K562 (cell line): ENCODE measurements around the gene SLC1A5. TPM values are rescaled to one million over a fixed set of nuclear protein-coding genes. Genes with fewer than 3 reads are reported as not detected.
A peak's percentile ranks its signal among the peaks of the same experiment; 100 is the strongest.

Experiments used
- E2F6 ChIP-seq, 2 experiments: IDR thresholded peaks; 2 replicates each; pipeline ENCODE4 v1.6.1; 2011; ENCODE audit warnings: borderline replicate concordance in 1 of 2, control low read depth in 1 of 2, low read depth in 1 of 2, low read length in 1 of 2, mild to moderate bottlenecking in 1 of 2, mixed read lengths in 1 of 2, moderate library complexity in 1 of 2; ENCODE audit not compliant: insufficient read depth in 1 of 2, insufficient read length in 1 of 2, poor library complexity in 1 of 2, severe bottlenecking in 1 of 2; ENCODE audit errors: extremely low read depth in 1 of 2
- FOS ChIP-seq: IDR thresholded peaks from 3 replicates; pipeline ENCODE4 v1.6.1; 2011; ENCODE audit not compliant: insufficient read length; ENCODE audit errors: extremely low read depth
- ID3 ChIP-seq, 2 experiments: fragments of 250-450 bp in 1 of 2; fragments of 450-650 bp in 1 of 2; sonication (Bioruptor Pico) in 1 of 2; IDR thresholded peaks; 2 replicates each; pipeline versions ENCODE4 v1.6.1 to v1.8.0; 2016 to 2021; ENCODE audit warnings: mild to moderate bottlenecking in 2 of 2, moderate library complexity in 2 of 2, missing compliant biosample characterization in 1 of 2, missing genetic modification characterization in 1 of 2
- KDM2B ChIP-seq: fragments of 250-450 bp; sonication (Bioruptor Pico); IDR thresholded peaks from 2 replicates; pipeline ENCODE4 v1.8.0; 2021; ENCODE audit warnings: mild to moderate bottlenecking, moderate library complexity
- MEIS2 ChIP-seq: fragments of 450-650 bp; IDR thresholded peaks from 2 replicates; pipeline ENCODE4 v1.6.1; 2014; ENCODE audit warnings: mild to moderate bottlenecking; ENCODE audit not compliant: partially characterized antibody
- RBM22 ChIP-seq: fragments of 200-400 bp; formaldehyde crosslinking; IDR thresholded peaks from 2 replicates; pipeline ENCODE4 v1.6.1; 2018; ENCODE audit warnings: low read length, low read depth; ENCODE audit not compliant: poor library complexity, severe bottlenecking
- TCF3 ChIP-seq: sonication (generic); formaldehyde crosslinking; IDR thresholded peaks from 2 replicates; pipeline ENCODE4 v1.4.0; 2020; ENCODE audit warnings: mild to moderate bottlenecking, missing genetic modification reagents
- USF2 ChIP-seq: sonication (generic); formaldehyde crosslinking; IDR thresholded peaks from 2 replicates; pipeline ENCODE4 v1.5.0; 2020; ENCODE audit warnings: missing genetic modification reagents
- VEZF1 ChIP-seq: fragments of 200-800 bp; sonication (Bioruptor generic); IDR thresholded peaks from 2 replicates; pipeline ENCODE4 v1.6.1; 2017; ENCODE audit warnings: missing genetic modification characterization, missing compliant biosample characterization
- ZBTB11 ChIP-seq, 3 experiments: fragments of 200-800 bp in 1 of 3; fragments of 250-450 bp in 1 of 3; fragments of 450-650 bp in 1 of 3; sonication (Bioruptor Pico) in 1 of 3; sonication (Bioruptor generic) in 1 of 3; formaldehyde crosslinking in 1 of 3; IDR thresholded peaks; 2 replicates each; pipeline versions ENCODE4 v1.6.1 to v1.8.0; 2016 to 2022; ENCODE audit warnings: mild to moderate bottlenecking in 2 of 3, missing genetic modification characterization in 2 of 3, missing compliant biosample characterization in 1 of 3, moderate library complexity in 1 of 3
- ZBTB17 ChIP-seq: fragments of 450-650 bp; formaldehyde crosslinking; IDR thresholded peaks from 2 replicates; pipeline ENCODE4 v1.4.0; 2020; ENCODE audit warnings: mild to moderate bottlenecking
- ZBTB26 ChIP-seq: fragments of 450-650 bp; formaldehyde crosslinking; IDR thresholded peaks from 2 replicates; pipeline ENCODE4 v1.4.0; 2022; ENCODE audit warnings: missing genetic modification characterization
- ZBTB8A ChIP-seq: fragments of 450-650 bp; IDR thresholded peaks from 2 replicates; pipeline ENCODE4 v1.6.1; 2018; ENCODE audit warnings: mild to moderate bottlenecking, moderate library complexity; ENCODE audit not compliant: partially characterized antibody
- polyA plus RNA-seq, 8 experiments: library from polyadenylated mRNA; depleted of rRNA in 4 of 8; stranded (reverse) in 5 of 8; unstranded in 3 of 8; fragments of >200 nt; fragmentation: Nextera tagmentation in 2 of 8; fragmentation: Illumina TruSeq in 1 of 8; extraction: Ambion mirVana in 2 of 8; extraction: Trizol in 1 of 8; gene quantifications; 2 replicates each; pipeline versions ENCODE4 v1.2.1 to v1.2.3, GENCODE V29; 2011 to 2014; ENCODE audit warnings: inconsistent platforms in 1 of 8, missing spikeins in 1 of 8
- total RNA-seq, 7 experiments: library from RNA; depleted of rRNA in 6 of 7; stranded (reverse); fragments of >200 nt in 6 of 7; fragmentation: Illumina TruSeq in 2 of 7; extraction: Trizol in 2 of 7; gene quantifications; 2 replicates each; pipeline versions ENCODE4 v1.2.1 to v1.2.3, GENCODE V29; 2011 to 2021; ENCODE audit warnings: low replicate concordance in 1 of 7

SLC1A5 gene
- total and polyA plus RNA-seq, 9 of the 15 experiments (the other 6 are each of a cell fraction or from before 2014, with no cell fraction given): 31.2 to 417 (median 134) TPM

GRCh38 chr19:46746281-46747057 lies 41.9 kb downstream of the SLC1A5 start, which contains the start of gene STRN4 (continued):
- TF ChIP-seq MEIS2: no peak
- TF ChIP-seq KDM2B (CRISPR knock-in tag): no peak
- peak in 1 of 2 experiments; percentile 14 for TF ChIP-seq E2F6 (IDR thresholded peaks at IDR 0.05; ENCODE audit: borderline replicate concordance in 1 of 2, extremely low read depth in 1 of 2, insufficient read depth in 1 of 2, insufficient read length in 1 of 2, low read depth in 1 of 2, low read length in 1 of 2, poor library complexity in 1 of 2, severe bottlenecking in 1 of 2)
- TF ChIP-seq USF2 (CRISPR knock-in tag): no peak
- no peak for TF ChIP-seq RBM22
- no peak for TF ChIP-seq TCF3 (CRISPR knock-in tag)
- peak in 1 of 3 experiments; percentile 66; a peak in 1 of 6 replicates for TF ChIP-seq ZBTB11 (CRISPR knock-in tag; IDR thresholded peaks at IDR 0.05)
- TF ChIP-seq ZBTB8A: no peak
- peak; percentile 100 for TF ChIP-seq VEZF1 (CRISPR knock-in tag)
- no peak for TF ChIP-seq ZBTB26 (CRISPR knock-in tag)
- TF ChIP-seq ID3 (CRISPR knock-in tag; IDR thresholded peaks at IDR 0.05): no peak
- TF ChIP-seq ID3 (tag; IDR thresholded peaks at IDR 0.05): no peak
- TF ChIP-seq ZBTB17: no peak
- no peak for TF ChIP-seq FOS
